Fibroblast of mammary gland (primary cell): ENCODE measurements around the gene XPR1.

ENCODE experiments used
- DNase-seq: peaks from one replicate; pipeline ENCODE4 v3.0.0-alpha.2; 2010; ENCODE audit warnings: low read depth
- H3K4me3 ChIP-seq: 2 replicates; pipeline ENCODE4 v1.5.1; 2011; ENCODE audit warnings: low read depth, mild to moderate bottlenecking, low read length, moderate library complexity; ENCODE audit not compliant: control insufficient read depth
- TF ChIP-seq, protein P1 (sequence below): conservative IDR thresholded peaks from 2 replicates; pipeline ENCODE4 v1.5.1; 2011; ENCODE audit warnings: low read depth, low read length, inconsistent platforms; ENCODE audit not compliant: control insufficient read depth, insufficient read depth

The XPR1 gene

DNA sequence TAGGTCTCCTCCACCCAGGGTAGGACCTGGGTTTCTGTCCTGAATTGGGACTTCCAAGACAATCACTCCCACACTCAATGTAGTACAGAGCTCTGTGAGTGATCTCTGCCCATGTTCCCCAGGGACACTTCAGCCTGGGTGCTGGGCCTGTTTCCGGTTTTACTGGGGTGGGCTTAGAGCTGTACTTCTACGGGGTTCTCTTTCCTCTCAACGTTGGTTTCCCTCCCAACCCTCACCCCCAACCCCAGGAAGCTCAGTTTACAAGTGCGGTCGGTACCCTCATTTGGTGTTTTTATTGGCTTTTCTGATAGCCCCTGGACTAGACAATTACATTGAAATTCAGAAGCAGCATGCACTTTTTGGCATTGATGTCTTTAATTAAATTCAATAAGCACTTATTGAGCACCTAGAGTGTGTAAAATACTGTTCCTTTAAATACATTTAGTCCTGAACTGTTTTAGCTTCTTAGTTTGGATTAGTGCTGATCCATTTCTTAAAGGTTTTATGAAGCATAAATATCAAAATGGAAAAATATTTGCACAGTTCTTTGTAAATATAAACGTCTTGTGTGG is 542 bp upstream of the XPR1 start:
- DNase-seq = no peak
- H3K4me3 ChIP-seq = no peak overlapping the region
- TF ChIP-seq, protein P1, sequence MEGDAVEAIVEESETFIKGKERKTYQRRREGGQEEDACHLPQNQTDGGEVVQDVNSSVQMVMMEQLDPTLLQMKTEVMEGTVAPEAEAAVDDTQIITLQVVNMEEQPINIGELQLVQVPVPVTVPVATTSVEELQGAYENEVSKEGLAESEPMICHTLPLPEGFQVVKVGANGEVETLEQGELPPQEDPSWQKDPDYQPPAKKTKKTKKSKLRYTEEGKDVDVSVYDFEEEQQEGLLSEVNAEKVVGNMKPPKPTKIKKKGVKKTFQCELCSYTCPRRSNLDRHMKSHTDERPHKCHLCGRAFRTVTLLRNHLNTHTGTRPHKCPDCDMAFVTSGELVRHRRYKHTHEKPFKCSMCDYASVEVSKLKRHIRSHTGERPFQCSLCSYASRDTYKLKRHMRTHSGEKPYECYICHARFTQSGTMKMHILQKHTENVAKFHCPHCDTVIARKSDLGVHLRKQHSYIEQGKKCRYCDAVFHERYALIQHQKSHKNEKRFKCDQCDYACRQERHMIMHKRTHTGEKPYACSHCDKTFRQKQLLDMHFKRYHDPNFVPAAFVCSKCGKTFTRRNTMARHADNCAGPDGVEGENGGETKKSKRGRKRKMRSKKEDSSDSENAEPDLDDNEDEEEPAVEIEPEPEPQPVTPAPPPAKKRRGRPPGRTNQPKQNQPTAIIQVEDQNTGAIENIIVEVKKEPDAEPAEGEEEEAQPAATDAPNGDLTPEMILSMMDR = no peak

DNA sequence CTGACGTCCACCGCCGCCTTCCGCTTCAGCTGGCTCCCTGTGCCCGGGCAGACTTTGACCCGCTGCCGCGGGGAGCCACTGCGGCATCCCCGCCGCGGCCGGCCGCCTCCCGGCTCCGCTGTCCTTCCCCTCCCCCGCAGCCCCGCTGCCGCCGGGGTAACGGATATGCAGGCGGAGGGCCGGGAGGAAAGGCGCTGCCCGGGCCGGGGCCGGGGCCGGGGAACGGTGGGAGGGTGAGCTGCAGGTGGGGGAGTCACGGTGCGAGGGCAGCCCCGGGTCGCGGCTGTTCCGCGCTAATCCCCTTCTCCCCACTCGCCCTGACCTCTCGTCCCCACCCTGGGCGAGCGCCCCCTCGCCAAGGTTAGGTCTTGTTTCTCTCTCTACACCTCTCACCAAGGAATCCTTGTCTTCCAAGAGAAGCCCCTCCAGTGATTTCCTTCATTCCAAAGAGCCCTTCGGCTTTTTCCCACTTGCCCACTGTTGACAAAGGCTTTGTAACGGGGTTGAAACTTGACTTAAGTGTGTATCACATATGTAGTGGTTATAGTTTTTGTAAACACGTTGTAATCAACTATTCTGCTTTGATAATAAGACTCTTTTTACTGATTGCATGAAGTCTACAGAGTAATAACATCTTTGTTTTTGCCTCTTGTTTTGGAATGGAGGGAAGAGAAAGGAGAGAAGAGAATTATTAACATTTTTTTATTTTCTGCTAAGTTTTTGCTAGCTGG is 669 bp downstream of the XPR1 start:
- DNase-seq = no peak
- H3K4me3 ChIP-seq = peak overlapping the region; percentile 83
- TF ChIP-seq, protein P1 = no peak

DNA sequence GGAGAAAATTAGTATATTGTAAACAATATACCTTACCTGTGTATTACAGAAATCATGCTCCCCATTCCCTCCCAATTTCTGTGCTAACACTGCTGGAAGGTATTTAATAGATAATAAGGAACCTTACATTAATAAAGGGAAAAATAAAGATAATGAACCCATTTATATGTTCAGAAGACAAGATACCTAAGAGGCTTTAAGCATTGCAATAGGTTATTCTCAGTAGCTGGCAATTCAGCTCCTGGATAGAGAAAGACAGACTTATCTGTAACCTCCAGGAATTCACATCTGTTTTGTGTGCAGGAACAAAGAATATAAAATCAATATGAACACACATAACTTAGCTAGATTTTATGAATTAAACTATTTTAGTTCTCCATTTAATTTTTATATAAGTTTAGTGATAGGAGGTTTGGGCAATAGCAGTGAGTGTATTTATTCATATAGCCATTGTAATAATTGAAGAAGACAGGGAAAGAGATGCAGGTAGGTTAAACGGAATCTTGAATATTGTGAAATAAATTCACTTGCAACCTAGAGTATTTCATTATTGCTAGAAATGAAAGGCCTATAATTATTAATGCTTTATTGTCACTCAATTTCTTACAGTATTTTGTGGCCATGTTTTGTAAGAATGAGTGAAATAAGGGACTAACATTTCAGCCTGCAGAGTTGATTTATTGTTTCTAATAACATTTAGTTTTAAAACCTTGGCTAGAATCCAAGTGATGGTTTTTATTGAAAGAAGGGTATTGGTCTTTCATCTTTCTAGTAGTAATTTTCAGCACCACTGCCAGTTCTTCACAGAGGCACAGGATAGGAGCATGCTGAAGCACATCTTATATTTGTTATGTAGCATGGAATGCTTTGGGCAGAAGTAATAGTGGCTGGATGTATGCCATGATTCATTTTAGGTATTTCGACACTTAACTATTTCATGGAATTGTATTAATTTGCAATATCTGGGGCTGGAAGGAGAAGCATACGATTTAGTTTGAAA is 1.5 kb downstream of the XPR1 start:
- DNase-seq = peak; percentile 58
- TF ChIP-seq, protein P1 = no peak
- H3K4me3 ChIP-seq = peak overlapping the region; percentile 83

DNA sequence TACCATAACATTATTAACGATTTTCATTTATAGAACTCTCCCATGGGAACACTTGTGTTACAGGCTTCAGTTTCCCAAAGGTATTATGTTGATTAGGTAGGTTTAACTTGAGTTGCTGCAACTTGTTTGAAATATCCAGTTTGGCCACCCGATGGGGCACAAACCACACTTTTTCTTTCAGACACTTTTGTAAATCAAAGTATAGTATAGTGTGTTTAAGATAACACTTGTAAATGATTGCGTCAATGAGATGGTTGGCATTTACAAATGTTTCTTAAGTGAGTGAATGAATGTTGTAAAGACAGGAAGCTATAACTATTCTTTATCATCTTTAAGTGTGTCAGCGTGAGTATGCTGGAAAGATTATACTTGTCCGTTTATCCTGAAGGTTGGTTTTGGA is 4.3 kb downstream of the XPR1 start:
- H3K4me3 ChIP-seq = no peak overlapping the region
- TF ChIP-seq, protein P1 = no peak
- DNase-seq = peak; percentile 31

DNA sequence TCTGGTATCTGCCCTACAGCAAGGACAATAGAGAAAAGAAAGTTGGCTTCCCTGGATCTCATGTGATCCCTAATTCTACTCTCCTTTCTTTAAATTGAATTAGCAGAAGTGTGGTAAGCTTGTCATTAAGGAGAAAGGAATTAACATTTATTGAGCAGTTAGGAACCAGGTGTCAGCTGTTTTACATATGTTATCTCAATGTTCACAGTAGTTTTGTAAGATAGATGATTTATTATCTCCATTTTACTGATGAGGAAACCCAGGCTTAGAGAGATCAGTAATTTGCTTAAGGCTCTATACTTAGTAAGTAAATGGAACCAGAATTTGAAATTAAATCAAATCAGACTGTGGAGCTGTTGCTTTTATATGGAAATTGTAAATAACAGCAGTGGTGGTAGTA is 8.0 kb downstream of the XPR1 start:
- H3K4me3 ChIP-seq = no peak overlapping the region
- DNase-seq = no peak
- TF ChIP-seq, protein P1 = no peak

DNA sequence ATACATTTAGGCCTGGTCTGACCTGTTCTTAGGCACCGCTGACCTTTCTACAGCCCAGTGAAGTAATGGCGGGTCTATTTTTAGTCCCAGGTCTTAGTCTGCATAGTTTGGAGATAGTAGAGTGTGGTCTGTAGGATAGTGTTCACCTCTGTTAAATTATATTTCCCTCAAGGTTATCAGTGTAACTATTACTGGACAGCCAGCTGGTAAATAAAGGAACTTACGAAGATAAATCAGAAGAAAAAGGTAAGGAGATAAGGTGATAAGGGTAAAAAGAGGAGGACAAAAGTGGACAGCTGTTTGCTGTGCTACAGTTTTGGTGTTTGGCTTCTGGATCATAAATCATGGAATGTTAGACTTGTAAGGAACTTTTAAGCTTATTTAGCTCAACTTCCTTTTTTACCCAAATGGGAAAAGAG is 8.7 kb downstream of the XPR1 start:
- no peak for DNase-seq
- no peak overlapping the region for H3K4me3 ChIP-seq
- TF ChIP-seq, protein P1 = no peak
